Spleen (tissue), 11 donors: ENCODE data around the gene TLE1. TPM values are rescaled to one million over a fixed set of nuclear protein-coding genes. Genes with fewer than 3 reads are reported as not detected.

ENCODE experiments used
- DNase-seq: peaks from one replicate; pipeline ENCODE4 v3.0.0-alpha.2; 2020
- H3K27ac ChIP-seq, 8 donors: fragments of 200-600 bp; sonication (generic) in 7 of 8; 1 replicate in 4 of 8; 2 replicates in 4 of 8; pipeline versions ENCODE4 v1.5.0 to v1.8.0; 2016 to 2021; ENCODE audit warnings: inconsistent platforms in 4 of 8, mild to moderate bottlenecking in 4 of 8, moderate library complexity in 1 of 8
- H3K27me3 ChIP-seq, 7 donors: fragments of 200-600 bp; sonication (generic) in 6 of 7; replicated peaks in 1 of 7; 1 replicate in 4 of 7; 2 replicates in 3 of 7; pipeline versions ENCODE4 v1.5.0 to v1.8.0; 2016 to 2021; ENCODE audit warnings: inconsistent platforms in 3 of 7, mild to moderate bottlenecking in 1 of 7
- H3K36me3 ChIP-seq, 6 donors: fragments of 200-600 bp; sonication (generic) in 5 of 6; 1 replicate in 4 of 6; 2 replicates in 2 of 6; pipeline versions ENCODE4 v1.5.0 to v1.8.0; 2016 to 2021; ENCODE audit warnings: inconsistent platforms in 2 of 6
- H3K4me1 ChIP-seq, 6 donors: fragments of 200-600 bp; sonication (generic) in 5 of 6; 1 replicate in 3 of 6; 2 replicates in 3 of 6; pipeline versions ENCODE4 v1.5.0 to v1.8.0; 2016 to 2021; ENCODE audit warnings: inconsistent platforms in 3 of 6
- H3K4me3 ChIP-seq, 8 donors: fragments of 200-600 bp; sonication (generic) in 7 of 8; 1 replicate in 4 of 8; 2 replicates in 4 of 8; pipeline versions ENCODE4 v1.5.0 to v1.8.0; 2016 to 2021; ENCODE audit warnings: inconsistent platforms in 4 of 8, mild to moderate bottlenecking in 4 of 8, moderate library complexity in 2 of 8
- H3K9me3 ChIP-seq, 8 donors: fragments of 200-600 bp; sonication (generic) in 7 of 8; 1 replicate in 4 of 8; 2 replicates in 4 of 8; pipeline versions ENCODE4 v1.5.0 to v1.8.0; 2016 to 2021; ENCODE audit warnings: inconsistent platforms in 4 of 8
- CTCF ChIP-seq, 11 experiments: fragments of 200-600 bp in 7 of 11; fragments of 450-650 bp in 4 of 11; sonication (generic) in 4 of 11; IDR thresholded peaks in 8 of 11; conservative IDR thresholded peaks in 3 of 11; 1 replicate in 7 of 11; 2 replicates in 4 of 11; pipeline versions ENCODE4 v1.4.0 to v1.8.0; 2016 to 2021; ENCODE audit warnings: antibody characterized with exemption in 11 of 11, inconsistent platforms in 4 of 11, mild to moderate bottlenecking in 1 of 11
- POLR2A ChIP-seq, 3 donors: fragments of 450-650 bp; IDR thresholded peaks; one replicate each; pipeline ENCODE4 v1.5.1; 2017; ENCODE audit warnings: antibody characterized with exemption in 3 of 3, mild to moderate bottlenecking in 1 of 3
- POLR2AphosphoS5 ChIP-seq, 3 donors: sonication (generic); formaldehyde crosslinking; IDR thresholded peaks; one replicate each; pipeline ENCODE4 v1.5.1; 2017; ENCODE audit warnings: antibody characterized with exemption in 3 of 3
- WGBS, 5 donors: extraction: QIAGEN DNeasy Blood & Tissue Kit in 3 of 5; methylation state at CpG; one replicate each; pipeline versions ENCODE4 v1.1.5 to v1.1.7; 2013 to 2018; 5-methylcytosine and 5-hydroxymethylcytosine counted together
- intact Hi-C: fragments of 100-400 bp; cut with DNase I; formaldehyde crosslinking; loops from one replicate; pipeline ENCODE4 v1.15.0; 2023; ENCODE audit warnings: low total_unique reads
- polyA plus RNA-seq, 3 donors: library from polyadenylated mRNA; stranded (reverse); fragments of 200-250 nt; gene quantifications; one replicate each; pipeline ENCODE4 v1.2.1, GENCODE V29; 2013
- total RNA-seq, 7 donors: library from RNA; depleted of rRNA in 3 of 7; stranded (reverse); fragments of >200 nt in 3 of 7; fragmentation: NEBNext Ultra II Directional in 4 of 7; extraction: Animal tissue kit (Norgen Biotek cat#: 25700) in 4 of 7; gene quantifications; one replicate each; pipeline versions ENCODE4 v1.1.0 to v1.2.1, GENCODE V29; 2016 to 2021
- donor health status: healthy with polysubstance abuse.
- donor health status: DM: no; HTN: no; CAD: no; lungs with moderate emphysema.
- donor health status: DM: no; HTN: no; CAD: no.
- donor health status: Bipolar disorder and iron deficiency.
- donor health status: healthy.
- donor health status: DM: no; HTN: no; CAD: no.
- donor health status: DM: yes; HTN: yes; CAD: no.

TLE1 gene
- total and polyA plus RNA-seq, 10 donors = 34.7 to 110 (median 60.2) TPM

GRCh38 chr9:81718244-81718643, 28.9 kb upstream of the TLE1 start:
- Histone ChIP-seq H3K36me3 (no peaks in the 10 kb centered on the region), H3K4me1 (no peaks in the 10 kb centered on the region), H3K27me3 (no peaks in the 10 kb centered on the region), H3K27ac (no peak overlapping the region), H3K9me3 (peaks cover 0 to 4% (median 0%) of the 10 kb centered on the region in 8 donors), H3K4me3 (no peak overlapping the region)
- 76 to 85% (median 80%) methylated on average over 6 of the region's 6 CpGs for WGBS, 5 donors
- intact Hi-C loops = no loop called here
- no peak for TF ChIP-seq POLR2A (IDR thresholded peaks at IDR 0.05)
- TF ChIP-seq CTCF (IDR thresholded peaks at IDR 0.05 in 8 of 11, conservative IDR thresholded peaks at IDR 0.05 in 3 of 11) = no peak
- TF ChIP-seq POLR2AphosphoS5 (IDR thresholded peaks at IDR 0.05) = no peak
- DNase-seq = no peak

GRCh38 chr9:81717747-81718077, 28.4 kb upstream of the TLE1 start:
- Histone ChIP-seq H3K36me3 (no peaks in the 10 kb centered on the region), H3K27me3 (no peaks in the 10 kb centered on the region), H3K27ac (no peak overlapping the region), H3K9me3 (peaks cover 0 to 4% (median 0%) of the 10 kb centered on the region in 8 donors), H3K4me1 (no peaks in the 10 kb centered on the region), H3K4me3 (no peak overlapping the region)
- intact Hi-C loops = no loop called here
- no peak for TF ChIP-seq CTCF (IDR thresholded peaks at IDR 0.05 in 8 of 11, conservative IDR thresholded peaks at IDR 0.05 in 3 of 11)
- TF ChIP-seq POLR2AphosphoS5 (IDR thresholded peaks at IDR 0.05) = no peak
- no peak for TF ChIP-seq POLR2A (IDR thresholded peaks at IDR 0.05)
- DNase-seq = no peak

- no peak for TF ChIP-seq CTCF (IDR thresholded peaks at IDR 0.05 in 8 of 11, conservative IDR thresholded peaks at IDR 0.05 in 3 of 11)
- no peak for TF ChIP-seq POLR2AphosphoS5 (IDR thresholded peaks at IDR 0.05)
- no peak for TF ChIP-seq POLR2A (IDR thresholded peaks at IDR 0.05)
- intact Hi-C loops = no loop called here
- H3K9me3 ChIP-seq = peaks cover 0 to 4% (median 0%) of the 10 kb centered on the region in 8 donors
- H3K27ac ChIP-seq = no peak overlapping the region
- DNase-seq = no peak
- H3K4me3 ChIP-seq = no peak overlapping the region
- no peaks in the 10 kb centered on the region for H3K36me3 ChIP-seq
- H3K27me3 ChIP-seq = no peaks in the 10 kb centered on the region
- no peaks in the 10 kb centered on the region for H3K4me1 ChIP-seq
- 82 to 91% (median 86%) methylated on average over 5 of the region's 5 CpGs for WGBS, 5 donors
These were observed 27.9 kb upstream of the TLE1 start for GRCh38 chr9:81717061-81717746.

GRCh38 chr9:81716409-81716808, 27.1 kb upstream of the TLE1 start:
- peaks cover 0 to 4% (median 0%) of the 10 kb centered on the region in 8 donors for H3K9me3 ChIP-seq
- no peaks in the 10 kb centered on the region for H3K27me3 ChIP-seq
- TF ChIP-seq POLR2AphosphoS5 (IDR thresholded peaks at IDR 0.05) (no peak), CTCF (IDR thresholded peaks at IDR 0.05 in 8 of 11, conservative IDR thresholded peaks at IDR 0.05 in 3 of 11) (no peak), POLR2A (IDR thresholded peaks at IDR 0.05) (no peak)
- H3K4me3 ChIP-seq = no peak overlapping the region
- no peak for DNase-seq
- H3K36me3 ChIP-seq = no peaks in the 10 kb centered on the region
- H3K27ac ChIP-seq = no peak overlapping the region
- intact Hi-C loops = no loop called here
- WGBS, 5 donors = 87 to 94% (median 93%) methylated on average over 6 of the region's 6 CpGs
- H3K4me1 ChIP-seq = no peaks in the 10 kb centered on the region
